ENCODE data around the gene SDK1. TPM values are rescaled to one million over a fixed set of nuclear protein-coding genes. Genes with fewer than 3 reads are reported as not detected.
"Not testable (repeated sequence)": the region's sequence is repeated elsewhere in the genome, so short reads cannot be mapped to it uniquely, and the experiment has no call there.

The SDK1 gene
- total RNA-seq, 1 experiment from 2014 or later: 20.0 TPM

GRCh38 chr7:4257146-4258111 is 956.4 kb downstream of the SDK1 start:
- H3K27me3 Mint-ChIP-seq (ENCODE audit: unreplicated experiment): no peaks in the 10 kb centered on the region
- H3K27ac Mint-ChIP-seq (ENCODE audit: unreplicated experiment): no peak overlapping the region
- BruUV-seq (replicated peaks): no TSS peak
- H3K4me3 Mint-ChIP-seq (ENCODE audit: low read depth, unreplicated experiment): no peak overlapping the region
- no peak for DNase-seq
- intact Hi-C loops (cut with micrococcal nuclease; ENCODE audit: unreplicated experiment): no loop called here
- no peaks in the 10 kb centered on the region for H3K4me1 Mint-ChIP-seq (ENCODE audit: low read depth, unreplicated experiment)
- CTCF ChIA-PET: no interaction called here
- TF ChIP-seq, protein P1, sequence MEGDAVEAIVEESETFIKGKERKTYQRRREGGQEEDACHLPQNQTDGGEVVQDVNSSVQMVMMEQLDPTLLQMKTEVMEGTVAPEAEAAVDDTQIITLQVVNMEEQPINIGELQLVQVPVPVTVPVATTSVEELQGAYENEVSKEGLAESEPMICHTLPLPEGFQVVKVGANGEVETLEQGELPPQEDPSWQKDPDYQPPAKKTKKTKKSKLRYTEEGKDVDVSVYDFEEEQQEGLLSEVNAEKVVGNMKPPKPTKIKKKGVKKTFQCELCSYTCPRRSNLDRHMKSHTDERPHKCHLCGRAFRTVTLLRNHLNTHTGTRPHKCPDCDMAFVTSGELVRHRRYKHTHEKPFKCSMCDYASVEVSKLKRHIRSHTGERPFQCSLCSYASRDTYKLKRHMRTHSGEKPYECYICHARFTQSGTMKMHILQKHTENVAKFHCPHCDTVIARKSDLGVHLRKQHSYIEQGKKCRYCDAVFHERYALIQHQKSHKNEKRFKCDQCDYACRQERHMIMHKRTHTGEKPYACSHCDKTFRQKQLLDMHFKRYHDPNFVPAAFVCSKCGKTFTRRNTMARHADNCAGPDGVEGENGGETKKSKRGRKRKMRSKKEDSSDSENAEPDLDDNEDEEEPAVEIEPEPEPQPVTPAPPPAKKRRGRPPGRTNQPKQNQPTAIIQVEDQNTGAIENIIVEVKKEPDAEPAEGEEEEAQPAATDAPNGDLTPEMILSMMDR (IDR thresholded peaks at IDR 0.05; ENCODE audit: unreplicated experiment): no peak
- no peaks in the 10 kb centered on the region for H3K36me3 Mint-ChIP-seq (ENCODE audit: insufficient read depth, unreplicated experiment)
- peaks cover 3% of the 10 kb centered on the region for H3K9me3 Mint-ChIP-seq (ENCODE audit: low read depth, unreplicated experiment)

- BruUV-seq (replicated peaks): not testable (repeated sequence)
These were observed 959.1 kb downstream of the SDK1 start for GRCh38 chr7:4260116-4260515.

DNA sequence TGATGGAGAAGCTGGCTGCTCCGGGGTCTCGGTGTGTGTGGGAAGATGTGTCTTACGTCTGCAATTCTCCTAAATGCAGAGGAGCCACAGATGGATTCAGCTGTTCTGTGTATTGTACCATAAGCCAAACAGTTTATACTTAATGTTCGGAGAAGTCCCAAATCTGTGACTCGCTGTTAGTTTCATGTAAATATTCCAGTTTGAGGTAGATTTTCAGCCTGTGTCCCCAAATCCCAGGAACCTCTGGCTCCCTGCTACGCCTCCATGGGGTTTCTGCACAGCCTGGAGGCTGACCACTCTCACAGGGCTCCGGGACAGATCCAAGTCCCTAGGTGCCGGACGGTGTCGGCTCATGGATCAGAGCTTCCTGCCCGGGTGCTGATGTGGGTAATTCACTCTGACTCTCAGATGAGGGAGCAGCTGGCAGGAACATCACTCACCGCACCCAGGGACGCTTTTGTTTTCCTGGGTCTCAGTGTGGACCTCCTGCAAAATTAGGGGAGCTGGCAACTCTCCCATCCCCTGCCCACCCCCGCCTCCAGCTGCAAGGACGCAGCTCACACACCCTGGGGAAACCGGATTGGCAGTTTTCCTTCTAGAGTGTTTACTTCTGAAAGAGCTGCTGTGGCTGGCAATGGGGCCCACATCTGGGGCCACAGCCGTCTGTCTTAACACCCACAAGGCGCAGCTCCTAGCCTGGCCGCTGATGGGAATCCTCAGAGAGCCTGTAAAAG is 960.0 kb downstream of the SDK1 start:
- intact Hi-C loops (cut with micrococcal nuclease; ENCODE audit: unreplicated experiment): no loop called here
- Mint-ChIP-seq H3K27ac (ENCODE audit: unreplicated experiment) (no peak overlapping the region), H3K4me3 (ENCODE audit: low read depth, unreplicated experiment) (no peak overlapping the region), H3K9me3 (ENCODE audit: low read depth, unreplicated experiment) (peaks cover 2% of the 10 kb centered on the region), H3K27me3 (ENCODE audit: unreplicated experiment) (no peaks in the 10 kb centered on the region), H3K4me1 (ENCODE audit: low read depth, unreplicated experiment) (no peaks in the 10 kb centered on the region), H3K36me3 (ENCODE audit: insufficient read depth, unreplicated experiment) (peaks cover 5% of the 10 kb centered on the region)
- TF ChIP-seq, protein P1 (IDR thresholded peaks at IDR 0.05; ENCODE audit: unreplicated experiment): no peak
- CTCF ChIA-PET: interaction anchor here (0.7 kb wide), 1 partner anchor 248 kb away, joined by 6 read pairs; no protein-coding TSS in a partner anchor
- no peak for DNase-seq
- BruUV-seq (replicated peaks): no TSS peak

More at GRCh38 chr7:4260116-4260515, 959.1 kb downstream of the SDK1 start:
- H3K4me1 Mint-ChIP-seq (ENCODE audit: low read depth, unreplicated experiment); H3K36me3 Mint-ChIP-seq (ENCODE audit: insufficient read depth, unreplicated experiment); H3K9me3 Mint-ChIP-seq (ENCODE audit: low read depth, unreplicated experiment); H3K27me3 Mint-ChIP-seq (ENCODE audit: unreplicated experiment); H3K4me3 Mint-ChIP-seq (ENCODE audit: low read depth, unreplicated experiment); DNase-seq; H3K27ac Mint-ChIP-seq (ENCODE audit: unreplicated experiment); intact Hi-C loops (cut with micrococcal nuclease; ENCODE audit: unreplicated experiment): not testable (repeated sequence)
- CTCF ChIA-PET: interaction anchor here (0.7 kb wide), 1 partner anchor 59 kb away, joined by 3 read pairs; no protein-coding TSS in a partner anchor

- CTCF ChIA-PET: interaction anchor here (0.7 kb wide), 1 partner anchor 249 kb away, joined by 6 read pairs; no protein-coding TSS in a partner anchor
- Mint-ChIP-seq H3K4me3 (ENCODE audit: low read depth, unreplicated experiment) (no peak overlapping the region), H3K4me1 (ENCODE audit: low read depth, unreplicated experiment) (no peaks in the 10 kb centered on the region), H3K27ac (ENCODE audit: unreplicated experiment) (no peak overlapping the region), H3K9me3 (ENCODE audit: low read depth, unreplicated experiment) (peaks cover 2% of the 10 kb centered on the region), H3K36me3 (ENCODE audit: insufficient read depth, unreplicated experiment) (peaks cover 5% of the 10 kb centered on the region), H3K27me3 (ENCODE audit: unreplicated experiment) (no peaks in the 10 kb centered on the region)
- DNase-seq: no peak
- TF ChIP-seq, protein P1 (IDR thresholded peaks at IDR 0.05; ENCODE audit: unreplicated experiment): no peak
- BruUV-seq (replicated peaks): no TSS peak
- intact Hi-C loops (cut with micrococcal nuclease; ENCODE audit: unreplicated experiment): no loop called here
These were observed 960.5 kb downstream of the SDK1 start for GRCh38 chr7:4261601-4261960.

GRCh38 chr7:4264206-4264605 is 963.2 kb downstream of the SDK1 start:
- CTCF ChIA-PET: interaction anchor here (0.7 kb wide), 1 partner anchor 9 kb away, joined by 9 read pairs; no protein-coding TSS in a partner anchor
- H3K4me3 Mint-ChIP-seq (ENCODE audit: low read depth, unreplicated experiment); H3K27me3 Mint-ChIP-seq (ENCODE audit: unreplicated experiment); DNase-seq; H3K36me3 Mint-ChIP-seq (ENCODE audit: insufficient read depth, unreplicated experiment); intact Hi-C loops (cut with micrococcal nuclease; ENCODE audit: unreplicated experiment); BruUV-seq (replicated peaks); H3K9me3 Mint-ChIP-seq (ENCODE audit: low read depth, unreplicated experiment); H3K4me1 Mint-ChIP-seq (ENCODE audit: low read depth, unreplicated experiment); H3K27ac Mint-ChIP-seq (ENCODE audit: unreplicated experiment): not testable (repeated sequence)
